Stimulated activated CD4-positive, alpha-beta T cell treated with anti-CD3 and anti-CD28 coated beads, Interleukin-4, amount 100 ng/mL, for 1 hour (primary cell): ENCODE data around the gene FGF4.
"Not testable (repeated sequence)": the region's sequence is repeated elsewhere in the genome, so short reads cannot be mapped to it uniquely, and the experiment has no call there.

Experiments used
- DNase-seq: peaks from one replicate; pipeline ENCODE4 v3.0.0-alpha.2; 2020

FGF4 gene

DNA sequence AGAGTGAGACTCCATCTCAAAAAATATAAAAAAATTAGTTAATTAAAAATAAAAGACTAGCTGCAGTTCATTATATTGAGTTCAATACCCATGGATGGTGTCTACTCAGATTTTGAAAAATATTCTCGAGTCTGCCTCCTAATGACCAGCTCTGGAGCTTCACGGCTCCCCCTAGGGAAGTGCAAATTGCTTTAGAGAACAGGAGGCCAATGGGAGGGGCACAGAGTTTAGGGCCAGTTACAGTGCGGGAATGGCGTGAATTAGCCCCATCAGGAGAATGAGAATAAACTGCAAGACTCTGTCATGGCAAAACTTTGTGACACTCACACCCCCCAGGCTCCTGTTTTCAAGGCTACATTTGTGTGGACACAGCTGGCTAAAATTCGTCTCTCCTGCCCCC is 4.6 kb downstream of the FGF4 start:
- no peak for DNase-seq

- no peak for DNase-seq
Observed at GRCh38 chr11:69765498-69765995, 9.6 kb downstream of the FGF4 start.

GRCh38 chr11:69764918-69765317 is 10.2 kb downstream of the FGF4 start:
- DNase-seq = not testable (repeated sequence)

DNA sequence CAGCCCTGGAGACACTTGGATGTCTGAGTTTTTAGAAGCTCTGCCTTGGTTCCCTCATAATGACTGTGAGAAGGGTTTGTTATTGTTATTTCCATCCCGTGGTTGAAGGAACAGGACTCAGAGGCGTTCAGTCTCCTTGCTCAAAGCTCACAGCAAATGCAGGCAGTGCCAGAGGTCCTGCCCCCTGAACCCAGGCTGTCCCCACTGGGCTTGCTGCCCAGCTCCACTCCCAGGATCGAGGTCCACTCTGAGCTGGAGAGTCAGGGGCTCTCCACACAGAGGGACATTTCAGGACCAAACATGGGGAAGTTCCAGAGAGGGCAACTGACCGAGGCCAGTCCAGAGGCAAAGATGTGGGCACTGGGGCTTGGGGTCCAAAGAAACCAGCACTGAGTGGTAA is 14.8 kb downstream of the FGF4 start:
- DNase-seq = no peak

- DNase-seq = no peak
Observed at GRCh38 chr11:69752890-69753289, 22.3 kb downstream of the FGF4 start.

- DNase-seq = no peak
Observed at GRCh38 chr11:69750875-69751597, 24.1 kb downstream of the FGF4 start.

DNA sequence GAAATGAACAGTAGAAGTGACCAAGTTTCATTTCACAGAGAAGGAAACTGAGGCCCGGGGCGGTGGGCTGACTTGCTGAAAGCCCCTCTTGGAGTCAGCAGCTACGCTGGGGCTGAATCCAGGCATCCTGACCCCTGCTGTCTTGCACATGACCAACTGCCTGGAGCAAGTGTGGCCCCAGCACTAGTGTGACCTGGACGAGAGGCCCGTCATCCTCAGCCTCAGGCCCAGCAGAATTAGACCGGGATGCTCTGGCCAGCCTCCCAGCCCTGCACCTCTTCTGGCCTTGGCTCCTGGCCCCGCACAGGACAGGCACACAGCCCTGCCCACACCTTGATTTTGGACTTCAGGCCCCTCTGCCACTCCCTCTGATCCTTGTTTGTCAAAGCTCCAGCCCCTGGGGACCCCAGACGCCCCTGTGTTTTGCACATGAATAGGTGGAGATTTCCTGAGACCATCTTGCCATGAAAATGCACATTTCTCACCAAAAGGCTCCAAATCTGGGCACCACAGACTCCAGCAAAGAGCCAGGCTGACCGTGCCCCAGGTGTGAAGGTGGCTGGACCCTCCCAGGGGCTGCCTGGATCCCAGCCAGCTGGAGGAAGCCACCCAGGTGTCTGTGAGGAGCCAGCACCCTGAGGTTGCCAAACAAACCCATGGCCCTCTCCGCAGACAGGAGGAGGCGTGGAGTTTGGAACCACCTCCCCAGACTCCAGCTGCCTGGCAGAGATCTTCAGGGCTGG is 24.9 kb downstream of the FGF4 start:
- no peak for DNase-seq

DNA sequence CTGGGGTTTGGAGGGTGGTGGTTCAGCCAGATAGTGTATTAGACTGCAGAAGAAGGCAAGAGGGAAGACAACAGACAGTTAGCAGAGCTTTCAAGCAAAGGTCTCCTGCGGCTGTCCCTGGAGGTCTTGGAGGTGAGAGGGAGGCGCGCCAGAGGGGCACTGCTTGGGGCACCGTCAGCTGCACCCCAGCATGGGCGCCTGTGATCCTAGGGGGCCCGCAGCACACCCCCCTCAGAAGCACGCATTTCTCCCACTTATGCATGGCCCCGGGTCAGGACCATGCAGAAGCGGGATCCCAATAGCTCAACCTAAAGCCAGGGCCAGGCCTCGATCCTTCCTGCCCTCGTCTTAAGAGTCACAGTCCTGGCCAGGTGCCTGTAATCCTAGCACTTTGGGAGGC is 26.5 kb downstream of the FGF4 start:
- no peak for DNase-seq

GRCh38 chr11:69746752-69747742 is 28.1 kb downstream of the FGF4 start:
- DNase-seq = no peak

DNA sequence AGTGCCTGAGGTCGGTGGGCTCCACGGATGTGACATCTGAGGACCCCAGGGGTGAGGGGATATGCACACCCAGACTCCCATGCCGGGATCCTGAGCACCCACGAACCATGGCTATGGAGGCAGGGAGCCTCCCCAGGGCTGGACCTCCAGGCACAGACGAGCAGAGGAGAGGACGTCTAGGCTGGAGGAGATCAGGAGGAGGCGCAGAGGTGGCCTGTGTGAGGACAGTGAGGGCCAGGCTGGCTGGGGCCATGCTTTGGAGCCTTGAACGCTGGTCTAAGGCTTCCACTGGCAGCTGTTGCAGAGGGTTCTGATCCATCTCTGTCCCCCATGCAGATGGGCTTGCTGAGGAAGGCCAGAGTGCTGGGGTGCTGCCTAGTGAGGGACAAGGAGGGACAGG is 29.0 kb downstream of the FGF4 start:
- no peak for DNase-seq

DNA sequence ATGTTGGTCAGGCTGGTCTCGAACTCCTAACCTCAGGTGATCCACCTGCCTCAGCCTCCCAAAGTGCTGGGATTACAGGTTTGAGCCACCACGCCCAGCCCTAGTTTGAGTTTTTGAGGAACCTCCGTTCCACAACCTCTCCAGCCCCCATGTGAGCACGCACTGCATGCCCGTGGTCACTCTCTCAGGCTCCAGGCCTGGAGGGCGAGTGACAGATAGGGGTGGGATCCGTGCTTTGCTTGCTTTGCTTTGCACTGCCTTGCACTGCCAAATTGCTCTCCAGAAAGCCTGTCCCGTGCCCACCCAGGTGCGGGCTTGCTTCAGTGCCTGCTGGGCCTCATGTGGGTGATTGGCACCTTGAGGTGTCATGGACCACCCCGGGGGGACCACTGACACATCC is 29.9 kb downstream of the FGF4 start:
- no peak for DNase-seq

- DNase-seq = no peak
Observed at GRCh38 chr11:69744435-69744834, 30.7 kb downstream of the FGF4 start.

- no peak for DNase-seq
Observed at GRCh38 chr11:69734841-69735240, 40.3 kb downstream of the FGF4 start.

GRCh38 chr11:69734367-69734766 is 40.8 kb downstream of the FGF4 start:
- no peak for DNase-seq

GRCh38 chr11:69732910-69733309 is 42.2 kb downstream of the FGF4 start:
- DNase-seq = no peak

GRCh38 chr11:69731110-69731509 is 44.0 kb downstream of the FGF4 start:
- no peak for DNase-seq

DNA sequence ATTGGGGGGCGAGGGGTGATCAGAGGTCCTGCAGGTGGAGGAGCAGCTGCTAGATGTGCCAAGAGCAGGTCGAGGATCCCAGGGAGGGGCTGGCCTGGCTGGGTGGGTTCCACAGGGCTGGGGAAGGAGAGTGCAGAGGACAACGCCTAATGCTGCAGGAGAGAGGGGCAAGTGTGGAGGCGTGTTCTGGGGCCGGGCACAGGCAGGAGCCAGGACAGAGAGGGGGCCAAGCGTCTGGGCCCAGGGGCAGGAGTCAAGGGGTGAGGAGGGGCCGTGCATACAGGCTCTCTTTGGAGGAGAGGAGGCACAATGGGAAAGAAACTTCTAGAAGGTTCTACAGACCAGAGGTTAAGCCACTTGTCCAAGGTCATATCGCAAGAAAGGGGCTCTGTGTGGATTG is 44.6 kb downstream of the FGF4 start:
- no peak for DNase-seq

DNA sequence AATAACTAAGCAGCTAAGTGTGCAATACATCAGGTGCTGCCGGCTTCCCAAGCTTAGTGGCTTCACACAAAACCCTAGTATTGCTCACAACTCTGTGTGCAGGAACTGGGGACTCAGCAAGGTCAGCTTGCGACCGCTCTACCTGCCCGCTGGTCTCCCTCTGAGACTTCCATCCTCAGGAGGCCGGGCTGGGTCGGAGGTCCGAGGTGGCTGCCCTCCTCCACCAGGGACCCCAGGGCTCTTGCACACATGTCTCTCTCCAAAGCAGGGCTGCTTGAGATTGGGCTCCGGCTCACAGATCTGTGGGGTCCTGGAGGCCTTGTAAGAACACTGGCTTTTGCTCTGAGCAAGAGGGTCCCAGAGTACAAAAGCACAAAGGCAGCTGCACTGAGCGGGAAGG is 45.9 kb downstream of the FGF4 start:
- no peak for DNase-seq

DNA sequence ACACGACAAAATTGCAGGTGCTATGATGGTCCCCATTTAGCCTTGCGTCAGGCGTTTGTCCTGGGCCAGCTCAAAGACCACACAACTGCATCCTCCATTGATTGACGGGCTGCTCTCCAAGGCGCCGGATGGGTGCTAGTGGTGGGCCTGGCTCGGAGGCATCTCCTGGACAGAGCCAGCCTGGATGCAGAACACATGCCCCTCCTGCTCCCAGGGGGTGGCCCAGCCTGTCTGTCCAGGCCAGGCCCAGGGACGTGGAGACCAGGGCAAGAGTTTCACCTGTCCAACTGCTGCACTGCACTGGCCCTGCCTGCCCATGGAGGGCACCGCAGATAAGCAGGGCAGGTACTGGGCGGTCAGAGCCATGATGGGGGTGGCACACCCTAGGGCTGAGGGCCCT is 47.9 kb downstream of the FGF4 start:
- no peak for DNase-seq

DNA sequence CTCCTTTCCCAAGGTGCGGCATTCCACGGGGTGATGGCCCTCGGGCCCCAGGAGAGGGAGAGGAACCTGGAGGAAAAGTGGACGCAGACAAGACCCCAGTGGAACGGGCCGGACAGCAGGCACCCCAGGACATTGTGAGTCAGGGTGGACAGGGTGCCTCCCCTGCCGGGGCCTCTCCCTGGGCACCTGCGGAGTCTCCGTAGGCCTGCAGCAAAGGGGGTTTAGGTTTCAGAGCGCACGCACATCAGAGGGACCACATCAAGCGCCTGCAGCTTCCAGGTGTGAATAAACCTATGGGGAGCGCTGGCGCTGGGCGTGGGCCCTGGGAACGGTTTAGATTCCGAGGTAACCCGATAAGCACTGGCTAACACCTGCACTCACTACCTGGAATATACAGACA is 48.7 kb downstream of the FGF4 start:
- DNase-seq = no peak

GRCh38 chr11:69726019-69726418 is 49.1 kb downstream of the FGF4 start:
- DNase-seq = no peak

DNA sequence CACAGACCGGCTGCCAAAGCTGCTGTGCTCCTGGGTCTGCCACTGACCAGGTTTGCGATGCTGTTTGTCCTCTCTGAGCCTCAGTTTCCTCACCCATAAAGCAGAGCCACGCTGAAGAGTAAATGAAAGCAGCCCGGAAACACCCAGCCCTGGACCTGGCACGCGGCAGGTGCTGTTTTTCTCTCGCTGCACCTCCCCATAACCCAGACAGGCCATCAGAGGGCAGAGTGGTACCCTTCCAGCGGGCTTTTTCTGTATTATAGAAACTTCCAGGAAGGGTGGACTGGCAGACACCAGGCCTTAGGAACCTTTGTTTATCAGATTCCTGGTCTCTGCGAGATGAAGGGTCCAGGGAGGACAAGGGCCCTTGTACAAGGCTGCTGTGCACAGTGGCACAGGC is 53.4 kb downstream of the FGF4 start:
- no peak for DNase-seq

DNA sequence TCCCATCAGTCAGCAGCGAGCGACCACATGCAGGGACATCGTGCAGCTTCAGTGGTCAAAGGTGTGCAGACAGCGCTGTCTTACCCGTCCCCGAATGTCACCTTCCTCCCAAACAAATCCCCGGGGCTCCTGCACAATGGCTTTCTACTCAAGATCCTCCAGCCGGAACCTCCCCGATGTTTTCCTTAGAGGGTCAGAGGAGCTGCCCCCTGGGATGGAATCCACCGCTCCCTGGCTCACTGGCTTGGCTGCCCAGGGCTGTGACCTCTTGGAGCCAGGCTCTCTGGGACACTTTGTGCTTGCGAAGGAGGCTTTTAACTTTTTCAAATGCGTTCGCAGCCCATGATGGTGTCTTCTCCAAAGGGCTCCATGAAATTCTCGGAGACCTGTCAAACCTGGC is 54.0 kb downstream of the FGF4 start:
- DNase-seq = no peak
